HCT116 (cell line): ENCODE measurements around the gene MS4A4E. TPM values are rescaled to one million over a fixed set of nuclear protein-coding genes. Genes with fewer than 3 reads are reported as not detected.
"Not testable (repeated sequence)": the region's sequence is repeated elsewhere in the genome, so short reads cannot be mapped to it uniquely, and the experiment has no call there.

Experiments used
- ATAC-seq: fragments of 200-7000 bp; cut with Tn5 transposase; 2 replicates; pipeline ENCODE4 v1.9.1; 2020; ENCODE audit warnings: mild to moderate bottlenecking, moderate library complexity
- BruUV-seq: library from RNA; stranded (reverse); fragments of 400-500 nt; replicated peaks from 2 replicates; lab custom pipeline; 2021; lab: Mats Ljungman, UMichigan
- CTCF ChIA-PET: fragments of 300-600 bp; sonication (Branson Sonifier 250); formaldehyde crosslinking; loops from one replicate; lab custom pipeline; 2021; ENCODE audit warnings: antibody characterized with exemption; lab: Charles Lee
- POLR2A ChIA-PET: fragments of 300-600, 350-600 bp; sonication (Branson Sonifier 250); formaldehyde crosslinking; loops from one replicate; lab custom pipeline; 2021; ENCODE audit warnings: antibody characterized with exemption; lab: Charles Lee
- RAD21 ChIA-PET, 2 experiments: fragments of 300-600 bp; sonication (Branson Sonifier 250); formaldehyde crosslinking; loops; one replicate each; lab custom pipeline; 2023; ENCODE audit warnings: low total read pairs in 2 of 2; ENCODE audit not compliant: uncharacterized antibody in 2 of 2, unreplicated experiment in 2 of 2, low non-redundant PET in 1 of 2; lab: Charles Lee
- DNase-seq: peaks from one replicate; pipeline ENCODE4 v3.0.0-alpha.2; 2010; ENCODE audit warnings: low read depth, low spot score
- H2AFZ ChIP-seq: fragments of 200-600 bp; shearing (Covaris generic), sonication (generic); 2 replicates; pipeline ENCODE4 v1.6.1; 2017; ENCODE audit warnings: low read depth, mixed run types, mixed read lengths, antibody characterized with exemption, low read length; ENCODE audit not compliant: poor library complexity, severe bottlenecking
- H3K27ac ChIP-seq: 2 replicates; pipeline ENCODE4 v1.5.1; 2012; ENCODE audit warnings: low read depth, low read length
- H3K27me3 ChIP-seq: fragments of 200-600 bp; sonication (generic); 2 replicates; pipeline ENCODE4 v1.6.1; 2016; ENCODE audit warnings: mixed run types, low read length, mixed read lengths; ENCODE audit not compliant: insufficient read depth
- H3K36me3 ChIP-seq, 2 experiments: fragments of 200-500 bp in 1 of 2; fragments of 200-600 bp in 1 of 2; sonication (Bioruptor generic) in 1 of 2; sonication (generic) in 1 of 2; 2 replicates each; pipeline versions ENCODE4 v1.5.1 to v1.6.1; 2014 to 2016; ENCODE audit warnings: low read length in 2 of 2, inconsistent platforms in 1 of 2, mixed read lengths in 1 of 2, mixed run types in 1 of 2; ENCODE audit not compliant: insufficient read depth in 2 of 2, control insufficient read depth in 1 of 2
- H3K4me1 ChIP-seq, 2 experiments: fragments of 200-600 bp in 1 of 2; sonication (generic) in 1 of 2; 2 replicates each; pipeline versions ENCODE4 v1.5.1 to v1.6.1; 2012 to 2017; ENCODE audit warnings: low read length in 2 of 2, inconsistent platforms in 1 of 2, mild to moderate bottlenecking in 1 of 2, mixed read lengths in 1 of 2, mixed run types in 1 of 2, moderate library complexity in 1 of 2; ENCODE audit not compliant: insufficient read depth in 2 of 2, control insufficient read depth in 1 of 2
- H3K4me2 ChIP-seq: fragments of 200-600 bp; sonication (generic); 2 replicates; pipeline ENCODE4 v1.6.1; 2017; ENCODE audit warnings: mixed run types, low read length, mixed read lengths
- H3K4me3 ChIP-seq, 2 experiments: fragments of 200-600 bp in 1 of 2; sonication (generic) in 1 of 2; replicated peaks in 1 of 2; 2 replicates each; pipeline ENCODE4 v1.5.1; 2011 to 2016; ENCODE audit warnings: low read length in 2 of 2, control low read depth in 1 of 2, low read depth in 1 of 2, mild to moderate bottlenecking in 1 of 2, mixed read lengths in 1 of 2, mixed run types in 1 of 2
- H3K79me2 ChIP-seq: fragments of 200-600 bp; sonication (generic); 2 replicates; pipeline ENCODE4 v1.6.1; 2017; ENCODE audit warnings: mild to moderate bottlenecking, mixed run types, low read length, moderate library complexity, mixed read lengths; ENCODE audit not compliant: insufficient read depth
- H3K9ac ChIP-seq: fragments of 200-600 bp; sonication (generic); 2 replicates; pipeline ENCODE4 v1.6.1; 2016; ENCODE audit warnings: low read length, mixed read lengths
- H3K9me2 ChIP-seq: fragments of 200-600 bp; sonication (generic), shearing (Covaris generic); 2 replicates; pipeline ENCODE4 v1.6.1; 2017; ENCODE audit warnings: mixed run types, mild to moderate bottlenecking, moderate library complexity; ENCODE audit not compliant: insufficient read depth
- H3K9me3 ChIP-seq, 2 experiments: fragments of 200-500 bp in 1 of 2; fragments of 200-600 bp in 1 of 2; sonication (Bioruptor generic) in 1 of 2; sonication (generic) in 1 of 2; 2 replicates each; pipeline ENCODE4 v1.6.1; 2014 to 2017; ENCODE audit warnings: low read length in 2 of 2, mixed read lengths in 2 of 2, inconsistent platforms in 1 of 2, low read depth in 1 of 2, mild to moderate bottlenecking in 1 of 2, mixed run types in 1 of 2, moderate library complexity in 1 of 2; ENCODE audit not compliant: control insufficient read depth in 1 of 2, insufficient read depth in 1 of 2
- H4K20me1 ChIP-seq: fragments of 200-600 bp; sonication (generic), shearing (Covaris generic); 2 replicates; pipeline ENCODE4 v1.6.1; 2017; ENCODE audit warnings: mixed run types, mild to moderate bottlenecking, moderate library complexity; ENCODE audit not compliant: insufficient read depth
- ATF3 ChIP-seq: IDR thresholded peaks from 2 replicates; pipeline ENCODE4 v1.6.1; 2012
- CBX3 ChIP-seq: IDR thresholded peaks from 2 replicates; pipeline ENCODE4 v1.6.1; 2012; ENCODE audit warnings: low read depth
- CTCF ChIP-seq, 3 experiments: fragments of 200-600 bp in 1 of 3; sonication (generic) in 1 of 3; IDR thresholded peaks in 2 of 3; conservative IDR thresholded peaks in 1 of 3; 2 replicates each; pipeline ENCODE4 v1.5.1; 2012 to 2017; ENCODE audit warnings: low read depth in 2 of 3, low read length in 2 of 3, antibody characterized with exemption in 1 of 3, borderline replicate concordance in 1 of 3, control low read depth in 1 of 3, mild to moderate bottlenecking in 1 of 3, mixed read lengths in 1 of 3, mixed run types in 1 of 3, moderate library complexity in 1 of 3; ENCODE audit not compliant: insufficient read depth in 1 of 3
- EGR1 ChIP-seq: IDR thresholded peaks from 2 replicates; pipeline ENCODE4 v1.6.1; 2012; ENCODE audit warnings: low read depth
- JUND ChIP-seq: IDR thresholded peaks from 2 replicates; pipeline ENCODE4 v1.6.1; 2012
- POLR2A ChIP-seq: IDR thresholded peaks from 2 replicates; pipeline ENCODE4 v1.7.0; 2011; ENCODE audit warnings: borderline replicate concordance; ENCODE audit not compliant: insufficient read depth, insufficient read length; ENCODE audit errors: extremely low read depth
- RAD21 ChIP-seq: IDR thresholded peaks from 2 replicates; pipeline ENCODE4 v1.6.1; 2012; ENCODE audit warnings: low read depth, mild to moderate bottlenecking
- SP1 ChIP-seq: IDR thresholded peaks from 2 replicates; pipeline ENCODE4 v1.6.1; 2012; ENCODE audit warnings: low read depth
- intact Hi-C: fragments of 100-400 bp; cut with micrococcal nuclease; formaldehyde crosslinking; loops from 2 replicates; pipeline ENCODE4 v1.10.0; 2022
- total RNA-seq: library from RNA; stranded (reverse); gene quantifications from one replicate; pipeline ENCODE4 v1.2.1, GENCODE V29; 2021; ENCODE audit not compliant: unreplicated experiment

The MS4A4E gene
- total RNA-seq, 1 experiment from 2014 or later: not detected

GRCh38 chr11:60193687-60194433 is 49.1 kb downstream of the MS4A4E start:
- Histone ChIP-seq H3K9ac (no peak overlapping the region), H2AFZ (peak overlapping the region; percentile 30), H3K9me2 (no peaks in the 10 kb centered on the region), H3K4me3 (no peak overlapping the region), H3K79me2 (no peaks in the 10 kb centered on the region), H3K4me1 (no peaks in the 10 kb centered on the region), H3K36me3 (no peaks in the 10 kb centered on the region), H4K20me1 (no peaks in the 10 kb centered on the region), H3K4me2 (0 out of 2 replicates have a peak overlapping the region, but pooled peaks have one; percentile 15)
- ATAC-seq (peak; percentile 96), DNase-seq (peak; percentile 56)
- no TSS peak for BruUV-seq
- RAD21 ChIA-PET: no interaction called here
- intact Hi-C loops: loop anchor here (5.0 kb wide), 1 partner anchor 372 kb away; no protein-coding TSS in a partner anchor
- POLR2A ChIA-PET: no interaction called here
- TF ChIP-seq CBX3: peak; percentile 42
- TF ChIP-seq EGR1: no peak
- peak; percentile 46 for TF ChIP-seq RAD21
- TF ChIP-seq POLR2A: no peak
- TF ChIP-seq SP1: no peak
- no peak for TF ChIP-seq JUND
- TF ChIP-seq CTCF (IDR thresholded peaks at IDR 0.05 in 2 of 3, conservative IDR thresholded peaks at IDR 0.05 in 1 of 3; ENCODE audit: borderline replicate concordance in 1 of 3, insufficient read depth in 1 of 3, low read depth in 2 of 3, low read length in 2 of 3): peak; percentile 71 to 98 (median 93); a peak in 5 of 6 replicates
- TF ChIP-seq ATF3: no peak
- TF ChIP-seq, all 23 proteins: peak for 3
- no peak overlapping the region for H3K27ac ChIP-seq
- CTCF ChIA-PET: interaction anchor here (1.0 kb wide), 1 partner anchor 58 kb away, joined by 3 read pairs; no protein-coding TSS in a partner anchor
- H3K27me3 ChIP-seq: no peaks in the 10 kb centered on the region
- no peaks in the 10 kb centered on the region for H3K9me3 ChIP-seq

- intact Hi-C loops: loop anchor here (5.0 kb wide), 1 partner anchor 370 kb away; no protein-coding TSS in a partner anchor
Measured at GRCh38 chr11:60192564-60192963, 50.4 kb downstream of the MS4A4E start.

GRCh38 chr11:60188481-60188880 is 54.5 kb downstream of the MS4A4E start:
- CTCF ChIA-PET, H3K9me2 ChIP-seq, H4K20me1 ChIP-seq, H3K9me3 ChIP-seq, H3K4me1 ChIP-seq, H3K27ac ChIP-seq, H2AFZ ChIP-seq, H3K36me3 ChIP-seq, H3K9ac ChIP-seq, ATAC-seq, H3K4me2 ChIP-seq, intact Hi-C loops, DNase-seq, POLR2A ChIA-PET, RAD21 ChIA-PET, BruUV-seq, H3K4me3 ChIP-seq, H3K27me3 ChIP-seq, H3K79me2 ChIP-seq: not testable (repeated sequence)

More at GRCh38 chr11:60192564-60192963, 50.4 kb downstream of the MS4A4E start:
- DNase-seq, POLR2A ChIA-PET, BruUV-seq, CTCF ChIA-PET, H4K20me1 ChIP-seq, H3K27ac ChIP-seq, H3K27me3 ChIP-seq, H3K4me1 ChIP-seq, H3K36me3 ChIP-seq, H3K79me2 ChIP-seq, H3K9ac ChIP-seq, H3K9me3 ChIP-seq, H3K9me2 ChIP-seq, RAD21 ChIA-PET, H2AFZ ChIP-seq, H3K4me3 ChIP-seq, H3K4me2 ChIP-seq, ATAC-seq: not testable (repeated sequence)
